Neural crest cell (in vitro differentiated cells): ENCODE measurements around the gene CRYZ. TPM values are rescaled to one million over a fixed set of nuclear protein-coding genes. Genes with fewer than 3 reads are reported as not detected.

Experiments used
- DNase-seq: peaks from one replicate; pipeline ENCODE4 v3.0.0; 2021; ENCODE audit warnings: low read depth, mixed read lengths, low spot score
- H3K27ac Mint-ChIP-seq: one replicate; pipeline ENCODE4 v1.8.0; 2021; ENCODE audit warnings: mild to moderate bottlenecking, mixed read lengths; ENCODE audit not compliant: unreplicated experiment
- H3K27me3 Mint-ChIP-seq: 2 replicates; pipeline ENCODE4 v1.8.0; 2021; ENCODE audit warnings: low read depth, mild to moderate bottlenecking, mixed read lengths
- H3K36me3 Mint-ChIP-seq: 2 replicates; pipeline ENCODE4 v1.8.0; 2021; ENCODE audit warnings: low read depth, mild to moderate bottlenecking, mixed read lengths
- H3K4me1 Mint-ChIP-seq: 2 replicates; pipeline ENCODE4 v1.8.0; 2021; ENCODE audit warnings: mixed read lengths
- H3K4me3 Mint-ChIP-seq: one replicate; pipeline ENCODE4 v1.8.0; 2021; ENCODE audit warnings: mild to moderate bottlenecking, mixed read lengths
- H3K9me3 Mint-ChIP-seq: 2 replicates; pipeline ENCODE4 v1.8.0; 2021; ENCODE audit warnings: mixed read lengths
- total RNA-seq: library from RNA; stranded (reverse); gene quantifications from 2 replicates; pipeline ENCODE4 v1.2.1, GENCODE V29; 2021
- TF ChIP-seq, protein P1 (sequence below): fragments of 200-600 bp; sonication (generic); conservative IDR thresholded peaks from 2 replicates; pipeline ENCODE4 v1.5.0; 2021; ENCODE audit warnings: antibody characterized with exemption, mild to moderate bottlenecking

Gene CRYZ
- total RNA-seq, 1 donor from 2014 or later: 12.5 TPM

DNA sequence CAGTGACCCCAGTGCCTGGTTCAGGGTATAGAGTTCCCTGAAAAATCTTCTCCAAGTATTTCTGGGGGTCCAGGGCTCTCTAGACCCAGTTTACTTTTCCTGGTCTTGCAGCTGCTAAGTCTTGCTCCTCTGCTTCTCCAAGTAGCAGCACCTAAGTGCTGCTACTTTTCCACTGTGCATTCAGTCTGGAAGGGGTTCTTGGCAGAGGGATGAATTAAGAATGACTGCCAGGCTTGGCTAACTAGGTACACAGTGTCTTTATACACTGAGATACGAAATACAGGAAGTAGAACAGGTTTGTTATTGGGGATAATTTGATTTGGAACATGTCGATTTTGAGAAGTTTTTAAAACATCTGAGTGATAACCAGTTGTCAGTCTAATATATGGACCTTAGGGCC lies 35.0 kb downstream of the CRYZ start:
- no peak overlapping the region for H3K27ac Mint-ChIP-seq
- H3K4me1 Mint-ChIP-seq: peaks cover 5% of the 10 kb centered on the region
- TF ChIP-seq, protein P1, sequence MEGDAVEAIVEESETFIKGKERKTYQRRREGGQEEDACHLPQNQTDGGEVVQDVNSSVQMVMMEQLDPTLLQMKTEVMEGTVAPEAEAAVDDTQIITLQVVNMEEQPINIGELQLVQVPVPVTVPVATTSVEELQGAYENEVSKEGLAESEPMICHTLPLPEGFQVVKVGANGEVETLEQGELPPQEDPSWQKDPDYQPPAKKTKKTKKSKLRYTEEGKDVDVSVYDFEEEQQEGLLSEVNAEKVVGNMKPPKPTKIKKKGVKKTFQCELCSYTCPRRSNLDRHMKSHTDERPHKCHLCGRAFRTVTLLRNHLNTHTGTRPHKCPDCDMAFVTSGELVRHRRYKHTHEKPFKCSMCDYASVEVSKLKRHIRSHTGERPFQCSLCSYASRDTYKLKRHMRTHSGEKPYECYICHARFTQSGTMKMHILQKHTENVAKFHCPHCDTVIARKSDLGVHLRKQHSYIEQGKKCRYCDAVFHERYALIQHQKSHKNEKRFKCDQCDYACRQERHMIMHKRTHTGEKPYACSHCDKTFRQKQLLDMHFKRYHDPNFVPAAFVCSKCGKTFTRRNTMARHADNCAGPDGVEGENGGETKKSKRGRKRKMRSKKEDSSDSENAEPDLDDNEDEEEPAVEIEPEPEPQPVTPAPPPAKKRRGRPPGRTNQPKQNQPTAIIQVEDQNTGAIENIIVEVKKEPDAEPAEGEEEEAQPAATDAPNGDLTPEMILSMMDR: no peak
- no peak for DNase-seq
- H3K4me3 Mint-ChIP-seq: no peak overlapping the region
- H3K27me3 Mint-ChIP-seq: no peaks in the 10 kb centered on the region
- no peaks in the 10 kb centered on the region for H3K9me3 Mint-ChIP-seq
- H3K36me3 Mint-ChIP-seq: no peaks in the 10 kb centered on the region

DNA sequence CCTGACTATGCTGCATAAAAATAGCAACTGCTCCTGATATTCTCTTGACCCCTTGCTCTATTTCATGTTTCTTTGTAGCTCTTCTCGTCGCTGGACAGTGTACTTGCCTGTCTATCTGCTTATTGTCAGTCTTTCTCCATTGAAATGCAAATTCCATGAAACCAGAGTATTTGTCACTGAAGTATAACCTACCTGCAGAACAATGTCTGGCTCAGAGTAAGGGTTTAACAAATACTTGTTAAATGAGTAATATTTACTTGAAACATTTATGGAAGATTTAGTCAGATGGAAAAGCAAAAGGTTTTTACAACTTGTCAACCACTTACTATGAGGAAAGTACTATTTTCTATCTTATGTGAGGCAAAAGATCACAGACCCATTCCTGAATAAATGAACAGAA lies 39.4 kb downstream of the CRYZ start:
- no peak overlapping the region for H3K27ac Mint-ChIP-seq
- H3K9me3 Mint-ChIP-seq: no peaks in the 10 kb centered on the region
- DNase-seq: no peak
- TF ChIP-seq, protein P1: no peak
- no peaks in the 10 kb centered on the region for H3K36me3 Mint-ChIP-seq
- no peak overlapping the region for H3K4me3 Mint-ChIP-seq
- H3K4me1 Mint-ChIP-seq: peaks cover 12% of the 10 kb centered on the region
- H3K27me3 Mint-ChIP-seq: no peaks in the 10 kb centered on the region

- TF ChIP-seq, protein P1: no peak
- DNase-seq: no peak
- Mint-ChIP-seq H3K4me3 (no peak overlapping the region), H3K27ac (no peak overlapping the region), H3K9me3 (no peaks in the 10 kb centered on the region), H3K4me1 (peaks cover 12% of the 10 kb centered on the region), H3K36me3 (no peaks in the 10 kb centered on the region), H3K27me3 (no peaks in the 10 kb centered on the region)
Measured at GRCh38 chr1:74690909-74691308, 41.9 kb downstream of the CRYZ start.

- Mint-ChIP-seq H3K9me3 (no peaks in the 10 kb centered on the region), H3K36me3 (no peaks in the 10 kb centered on the region), H3K27me3 (no peaks in the 10 kb centered on the region), H3K4me1 (peaks cover 12% of the 10 kb centered on the region), H3K4me3 (no peak overlapping the region), H3K27ac (no peak overlapping the region)
- TF ChIP-seq, protein P1: no peak
- DNase-seq: no peak
Measured at GRCh38 chr1:74690364-74690696, 42.5 kb downstream of the CRYZ start.

DNA sequence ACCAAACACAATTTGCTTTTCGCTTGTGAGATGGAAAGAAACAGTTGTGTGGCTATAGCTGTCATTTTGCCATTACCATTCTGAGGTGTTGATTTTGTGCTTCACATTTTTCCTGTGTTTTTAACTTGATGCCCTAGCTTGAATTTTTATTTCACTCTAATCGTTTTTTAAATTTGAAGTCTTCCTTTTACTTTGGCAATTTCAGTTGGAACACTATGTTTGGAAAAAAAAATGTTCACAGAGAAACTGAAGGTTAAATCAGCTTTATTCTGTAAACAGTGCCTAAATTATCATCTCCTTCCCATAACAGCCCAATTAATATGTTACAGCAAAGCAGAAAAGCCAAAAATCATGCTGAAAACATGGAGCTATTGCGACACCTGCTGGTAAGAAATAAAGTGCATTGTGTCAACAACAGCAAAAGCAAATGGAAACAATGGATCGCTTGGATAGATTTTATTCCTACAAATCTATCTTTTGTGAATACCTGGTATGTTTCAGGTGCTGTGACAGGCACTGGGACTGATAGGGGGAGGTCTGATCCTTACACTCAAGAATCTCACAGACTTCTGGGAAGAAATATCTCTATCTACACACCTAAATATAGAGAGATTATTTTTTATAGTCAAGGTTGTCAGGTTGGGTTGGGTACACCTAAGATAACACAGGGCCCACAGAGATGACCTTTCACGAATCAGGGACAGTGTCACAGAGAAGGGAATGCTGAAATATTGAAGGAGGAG lies 43.1 kb downstream of the CRYZ start:
- H3K4me3 Mint-ChIP-seq: no peak overlapping the region
- peak; percentile 61 for DNase-seq
- H3K9me3 Mint-ChIP-seq: no peaks in the 10 kb centered on the region
- no peaks in the 10 kb centered on the region for H3K36me3 Mint-ChIP-seq
- H3K27ac Mint-ChIP-seq: no peak overlapping the region
- TF ChIP-seq, protein P1: peak; percentile 90
- peaks cover 12% of the 10 kb centered on the region for H3K4me1 Mint-ChIP-seq
- H3K27me3 Mint-ChIP-seq: no peaks in the 10 kb centered on the region
